ENCODE results near the gene TTC19. TPM values are rescaled to one million over a fixed set of nuclear protein-coding genes. Genes with fewer than 3 reads are reported as not detected.
A peak's percentile ranks its signal among the peaks of the same experiment; 100 is the strongest.

Gene TTC19
- total RNA-seq = 10 to 100 TPM; 28.5 to 34.6 (median 29.8) TPM

GRCh38 chr17:15999141-15999973, at the start of gene TTC19, which contains the start of gene ZSWIM7:
TTC19 (plus strand) TSS chr17:15999824; CDS start chr17:15999849, 25 bp downstream.
ZSWIM7 (minus strand) TSS chr17:15999704; CDS start chr17:15999594, 110 bp downstream.
- Mint-ChIP-seq H3K27me3 (ENCODE audit: low read depth) (no peaks in the 10 kb centered on the region), H3K4me1 (ENCODE audit: low read depth) (peaks cover 20% of the 10 kb centered on the region)

GRCh38 chr17:15951368-15952047, 48.1 kb upstream of the TTC19 start:
- peaks cover 2% of the 10 kb centered on the region for H3K4me1 Mint-ChIP-seq (ENCODE audit: low read depth)
- ATAC-seq = no peak
- no peak for DNase-seq
- H3K27me3 Mint-ChIP-seq (ENCODE audit: low read depth) = peaks cover 13% of the 10 kb centered on the region
- no peaks in the 10 kb centered on the region for H3K36me3 Mint-ChIP-seq (ENCODE audit: insufficient read depth)
- no peaks in the 10 kb centered on the region for H3K9me3 Mint-ChIP-seq
- no peak overlapping the region for H3K4me3 Mint-ChIP-seq

More at GRCh38 chr17:15999141-15999973, at the start of gene TTC19, which contains the start of gene ZSWIM7:
- ATAC-seq (peak; percentile 92 to 94), DNase-seq (peak; percentile 91)
- Mint-ChIP-seq H3K4me3 (peak within 1 kb of the TSS; percentile 94), H3K9me3 (no peaks in the 10 kb centered on the region), H3K36me3 (ENCODE audit: insufficient read depth) (peaks cover 36% of the 10 kb centered on the region)

GRCh38 chr17:15952048-15952532, 47.5 kb upstream of the TTC19 start:
- Mint-ChIP-seq H3K9me3 (no peaks in the 10 kb centered on the region), H3K4me1 (ENCODE audit: low read depth) (peaks cover 6% of the 10 kb centered on the region), H3K27me3 (ENCODE audit: low read depth) (peaks cover 12% of the 10 kb centered on the region), H3K36me3 (ENCODE audit: insufficient read depth) (no peaks in the 10 kb centered on the region), H3K4me3 (no peak overlapping the region)
- no peak for ATAC-seq
- DNase-seq = no peak

GRCh38 chr17:15952916-15953790, 46.5 kb upstream of the TTC19 start:
- ATAC-seq = no peak
- no peak for DNase-seq
- no peaks in the 10 kb centered on the region for H3K36me3 Mint-ChIP-seq (ENCODE audit: insufficient read depth)
- H3K27me3 Mint-ChIP-seq (ENCODE audit: low read depth) = peaks cover 11% of the 10 kb centered on the region
- no peak overlapping the region for H3K4me3 Mint-ChIP-seq
- H3K9me3 Mint-ChIP-seq = no peaks in the 10 kb centered on the region
- H3K4me1 Mint-ChIP-seq (ENCODE audit: low read depth) = peaks cover 12% of the 10 kb centered on the region

- H3K36me3 Mint-ChIP-seq (ENCODE audit: insufficient read depth) = no peaks in the 10 kb centered on the region
- H3K4me3 Mint-ChIP-seq = no peak overlapping the region
- H3K9me3 Mint-ChIP-seq = no peaks in the 10 kb centered on the region
- H3K27me3 Mint-ChIP-seq (ENCODE audit: low read depth) = peaks cover 11% of the 10 kb centered on the region
- ATAC-seq = no peak
- H3K4me1 Mint-ChIP-seq (ENCODE audit: low read depth) = peaks cover 23% of the 10 kb centered on the region
- DNase-seq = no peak
Measured at GRCh38 chr17:15954222-15954621, 45.4 kb upstream of the TTC19 start.

- no peaks in the 10 kb centered on the region for H3K36me3 Mint-ChIP-seq (ENCODE audit: insufficient read depth)
- H3K4me1 Mint-ChIP-seq (ENCODE audit: low read depth) = peaks cover 30% of the 10 kb centered on the region
- peaks cover 11% of the 10 kb centered on the region for H3K27me3 Mint-ChIP-seq (ENCODE audit: low read depth)
- no peaks in the 10 kb centered on the region for H3K9me3 Mint-ChIP-seq
- H3K4me3 Mint-ChIP-seq = no peak overlapping the region
- no peak for DNase-seq
- no peak for ATAC-seq
Measured at GRCh38 chr17:15955793-15956541, 43.7 kb upstream of the TTC19 start.

- ATAC-seq (peak; percentile 35 to 60), DNase-seq (no peak)
- H3K27me3 Mint-ChIP-seq (ENCODE audit: low read depth) = peaks cover 11% of the 10 kb centered on the region
- no peaks in the 10 kb centered on the region for H3K9me3 Mint-ChIP-seq
- H3K4me1 Mint-ChIP-seq (ENCODE audit: low read depth) = peaks cover 30% of the 10 kb centered on the region
- H3K4me3 Mint-ChIP-seq = no peak overlapping the region
- no peaks in the 10 kb centered on the region for H3K36me3 Mint-ChIP-seq (ENCODE audit: insufficient read depth)
Measured at GRCh38 chr17:15957206-15957605, 42.4 kb upstream of the TTC19 start.

- Mint-ChIP-seq H3K27me3 (ENCODE audit: low read depth) (peaks cover 11% of the 10 kb centered on the region), H3K4me1 (ENCODE audit: low read depth) (peaks cover 30% of the 10 kb centered on the region), H3K36me3 (ENCODE audit: insufficient read depth) (no peaks in the 10 kb centered on the region)
Measured at GRCh38 chr17:15957608-15958307, 41.9 kb upstream of the TTC19 start.

GRCh38 chr17:15958484-15958854, 41.2 kb upstream of the TTC19 start:
- Mint-ChIP-seq H3K4me1 (ENCODE audit: low read depth) (peaks cover 30% of the 10 kb centered on the region), H3K36me3 (ENCODE audit: insufficient read depth) (no peaks in the 10 kb centered on the region), H3K4me3 (peak overlapping the region; percentile 50), H3K9me3 (no peaks in the 10 kb centered on the region), H3K27me3 (ENCODE audit: low read depth) (peaks cover 11% of the 10 kb centered on the region)
- DNase-seq = no peak
- no peak for ATAC-seq

More at GRCh38 chr17:15957608-15958307, 41.9 kb upstream of the TTC19 start:
- Mint-ChIP-seq H3K9me3 (no peaks in the 10 kb centered on the region), H3K4me3 (no peak overlapping the region)
- no peak for ATAC-seq
- no peak for DNase-seq

GRCh38 chr17:15963670-15964110, 35.9 kb upstream of the TTC19 start:
- Mint-ChIP-seq H3K36me3 (ENCODE audit: insufficient read depth) (no peaks in the 10 kb centered on the region), H3K27me3 (ENCODE audit: low read depth) (peaks cover 5% of the 10 kb centered on the region), H3K4me1 (ENCODE audit: low read depth) (peaks cover 13% of the 10 kb centered on the region), H3K9me3 (no peaks in the 10 kb centered on the region), H3K4me3 (no peak overlapping the region)
- ATAC-seq (no peak), DNase-seq (no peak)

- H3K36me3 Mint-ChIP-seq (ENCODE audit: insufficient read depth) = no peaks in the 10 kb centered on the region
- DNase-seq (no peak), ATAC-seq (peak in 1 of 2 donors; percentile 38)
- no peaks in the 10 kb centered on the region for H3K9me3 Mint-ChIP-seq
- peaks cover 1% of the 10 kb centered on the region for H3K4me1 Mint-ChIP-seq (ENCODE audit: low read depth)
- no peak overlapping the region for H3K4me3 Mint-ChIP-seq
- peaks cover 9% of the 10 kb centered on the region for H3K27me3 Mint-ChIP-seq (ENCODE audit: low read depth)
Measured at GRCh38 chr17:15965528-15965927, 34.1 kb upstream of the TTC19 start.

GRCh38 chr17:15966183-15966878, 33.3 kb upstream of the TTC19 start:
- DNase-seq (no peak), ATAC-seq (no peak)
- no peak overlapping the region for H3K4me3 Mint-ChIP-seq
- H3K9me3 Mint-ChIP-seq = no peaks in the 10 kb centered on the region
- H3K4me1 Mint-ChIP-seq (ENCODE audit: low read depth) = peaks cover 1% of the 10 kb centered on the region
- H3K36me3 Mint-ChIP-seq (ENCODE audit: insufficient read depth) = no peaks in the 10 kb centered on the region
- H3K27me3 Mint-ChIP-seq (ENCODE audit: low read depth) = peaks cover 9% of the 10 kb centered on the region
